NCI-H146 treated with DMSO at 0.1 percent for 48 hours (cell line): ENCODE data around the gene KLHL22.
A peak's percentile ranks its signal among the peaks of the same experiment; 100 is the strongest.
"Not testable (repeated sequence)": the region's sequence is repeated elsewhere in the genome, so short reads cannot be mapped to it uniquely, and the experiment has no call there.

Experiments
- DNase-seq: peaks from one replicate; lab custom pipeline; 2025; ENCODE audit not compliant: unreplicated experiment; lab: John Stamatoyannopoulos, UW

KLHL22 gene

GRCh38 chr22:20422271-20423007 lies 73.2 kb downstream of the KLHL22 start:
- no peak for DNase-seq

- DNase-seq, result no peak
These were observed 74.1 kb downstream of the KLHL22 start for GRCh38 chr22:20421507-20421874.

GRCh38 chr22:20420157-20420842 lies 75.3 kb downstream of the KLHL22 start:
- no peak for DNase-seq

GRCh38 chr22:20419664-20419951 lies 76.0 kb downstream of the KLHL22 start:
- no peak for DNase-seq

GRCh38 chr22:20418211-20418788 lies 77.3 kb downstream of the KLHL22 start:
- peak; percentile 22 for DNase-seq

GRCh38 chr22:20415699-20416098 lies 79.9 kb downstream of the KLHL22 start:
- not testable (repeated sequence) for DNase-seq

GRCh38 chr22:20415241-20415640 lies 80.4 kb downstream of the KLHL22 start:
- not testable (repeated sequence) for DNase-seq

GRCh38 chr22:20414450-20414849 lies 81.1 kb downstream of the KLHL22 start:
- no peak for DNase-seq

- no peak for DNase-seq
These were observed 81.5 kb downstream of the KLHL22 start for GRCh38 chr22:20414059-20414440.

GRCh38 chr22:20413217-20414058 lies 82.2 kb downstream of the KLHL22 start:
- no peak for DNase-seq

GRCh38 chr22:20412474-20413216 lies 83.0 kb downstream of the KLHL22 start:
- DNase-seq, result no peak

GRCh38 chr22:20409385-20409784 lies 86.2 kb downstream of the KLHL22 start:
- not testable (repeated sequence) for DNase-seq

- DNase-seq, result no peak
These were observed 86.7 kb downstream of the KLHL22 start for GRCh38 chr22:20408891-20409290.

- DNase-seq, result no peak
These were observed 87.8 kb downstream of the KLHL22 start for GRCh38 chr22:20407829-20408228.

- no peak for DNase-seq
These were observed 88.7 kb downstream of the KLHL22 start for GRCh38 chr22:20406686-20407408.

- no peak for DNase-seq
These were observed 89.5 kb downstream of the KLHL22 start for GRCh38 chr22:20405931-20406685.

- DNase-seq, result no peak
These were observed 90.2 kb downstream of the KLHL22 start for GRCh38 chr22:20405291-20405930.

GRCh38 chr22:20404881-20405280 lies 90.7 kb downstream of the KLHL22 start:
- no peak for DNase-seq

- no peak for DNase-seq
These were observed 91.8 kb downstream of the KLHL22 start for GRCh38 chr22:20403779-20404140.
